AG10803 (cell line): Measurements from ENCODE around the gene AGAP1.
A peak's percentile ranks its signal among the peaks of the same experiment; 100 is the strongest.
"Not testable (repeated sequence)": the region's sequence is repeated elsewhere in the genome, so short reads cannot be mapped to it uniquely, and the experiment has no call there.

Experiments
- DNase-seq: peaks from one replicate; pipeline ENCODE4 v3.0.0; 2010; ENCODE audit warnings: low read depth
- H3K4me3 ChIP-seq: 2 replicates; pipeline ENCODE4 v1.5.1; 2011; ENCODE audit warnings: mild to moderate bottlenecking, low read length, control low read depth
- TF ChIP-seq, protein P1 (sequence below): conservative IDR thresholded peaks from 2 replicates; pipeline ENCODE4 v1.5.1; 2011; ENCODE audit warnings: mild to moderate bottlenecking, low read length, control low read depth, inconsistent platforms

Gene AGAP1

DNA sequence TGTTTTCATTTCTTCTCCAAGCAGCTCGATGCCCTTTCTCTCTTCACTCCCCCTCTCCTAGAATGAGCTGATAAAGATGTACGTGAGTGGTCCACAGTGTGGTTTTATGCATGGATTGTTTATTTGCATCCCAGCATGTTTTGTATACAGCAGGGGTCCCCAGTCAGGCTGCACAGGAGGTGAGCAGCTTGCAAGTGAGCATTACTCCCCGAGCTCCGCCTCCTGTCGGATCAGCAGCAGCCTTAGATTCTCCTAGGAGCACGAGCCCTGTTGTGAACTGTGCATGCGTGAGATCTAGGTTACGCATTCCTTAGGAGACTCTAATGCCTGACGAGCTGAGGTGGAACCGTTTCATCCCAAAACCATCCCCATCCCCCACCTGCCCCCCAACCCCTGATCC is 262.6 kb downstream of the AGAP1 start:
- H3K4me3 ChIP-seq = no peak overlapping the region
- TF ChIP-seq, protein P1, sequence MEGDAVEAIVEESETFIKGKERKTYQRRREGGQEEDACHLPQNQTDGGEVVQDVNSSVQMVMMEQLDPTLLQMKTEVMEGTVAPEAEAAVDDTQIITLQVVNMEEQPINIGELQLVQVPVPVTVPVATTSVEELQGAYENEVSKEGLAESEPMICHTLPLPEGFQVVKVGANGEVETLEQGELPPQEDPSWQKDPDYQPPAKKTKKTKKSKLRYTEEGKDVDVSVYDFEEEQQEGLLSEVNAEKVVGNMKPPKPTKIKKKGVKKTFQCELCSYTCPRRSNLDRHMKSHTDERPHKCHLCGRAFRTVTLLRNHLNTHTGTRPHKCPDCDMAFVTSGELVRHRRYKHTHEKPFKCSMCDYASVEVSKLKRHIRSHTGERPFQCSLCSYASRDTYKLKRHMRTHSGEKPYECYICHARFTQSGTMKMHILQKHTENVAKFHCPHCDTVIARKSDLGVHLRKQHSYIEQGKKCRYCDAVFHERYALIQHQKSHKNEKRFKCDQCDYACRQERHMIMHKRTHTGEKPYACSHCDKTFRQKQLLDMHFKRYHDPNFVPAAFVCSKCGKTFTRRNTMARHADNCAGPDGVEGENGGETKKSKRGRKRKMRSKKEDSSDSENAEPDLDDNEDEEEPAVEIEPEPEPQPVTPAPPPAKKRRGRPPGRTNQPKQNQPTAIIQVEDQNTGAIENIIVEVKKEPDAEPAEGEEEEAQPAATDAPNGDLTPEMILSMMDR = no peak
- no peak for DNase-seq

DNA sequence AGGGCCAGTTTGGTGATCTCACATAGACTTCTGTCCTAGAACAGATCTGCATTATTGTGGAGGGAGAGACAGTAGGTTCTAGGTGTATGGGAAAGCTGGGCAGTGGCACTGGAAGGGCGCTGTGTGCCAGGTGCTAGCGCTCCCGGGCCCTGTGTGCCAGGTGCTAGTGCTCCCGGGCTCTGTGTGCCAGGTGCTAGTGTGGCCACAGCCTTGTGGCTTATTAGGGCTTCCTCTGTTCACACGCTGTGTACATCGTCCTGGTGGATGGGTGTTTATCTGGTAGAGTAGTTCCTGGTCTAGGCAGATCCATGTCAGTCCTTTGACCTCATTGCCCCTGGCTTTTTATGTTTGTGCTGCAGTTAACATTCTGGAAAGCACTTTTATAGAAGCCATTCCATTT is 263.4 kb downstream of the AGAP1 start:
- no peak for DNase-seq
- TF ChIP-seq, protein P1 = no peak

DNA sequence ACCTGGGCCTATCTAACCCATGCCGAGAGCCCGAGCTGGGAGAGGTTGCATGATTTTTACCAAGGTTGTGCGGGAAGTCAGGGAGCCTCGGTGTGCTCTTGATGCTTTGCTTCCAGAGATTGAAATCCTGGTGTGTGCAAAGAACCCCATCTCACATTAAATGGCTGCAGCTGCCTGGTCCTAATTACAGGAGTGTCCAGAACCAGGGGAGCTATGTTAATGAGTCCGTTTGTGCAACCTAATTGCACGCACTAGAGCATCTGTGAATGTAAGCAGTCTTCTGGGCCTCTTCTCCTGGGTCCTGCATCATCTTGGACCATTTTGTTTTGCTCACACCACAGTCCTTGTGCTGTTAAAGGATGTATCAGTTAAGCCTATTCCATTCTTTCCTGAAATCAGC is 263.8 kb downstream of the AGAP1 start:
- TF ChIP-seq, protein P1 = no peak
- no peak for DNase-seq
- H3K4me3 ChIP-seq = no peak overlapping the region

More for the DNA sequence above, 263.4 kb downstream of the AGAP1 start:
- no peak overlapping the region for H3K4me3 ChIP-seq

DNA sequence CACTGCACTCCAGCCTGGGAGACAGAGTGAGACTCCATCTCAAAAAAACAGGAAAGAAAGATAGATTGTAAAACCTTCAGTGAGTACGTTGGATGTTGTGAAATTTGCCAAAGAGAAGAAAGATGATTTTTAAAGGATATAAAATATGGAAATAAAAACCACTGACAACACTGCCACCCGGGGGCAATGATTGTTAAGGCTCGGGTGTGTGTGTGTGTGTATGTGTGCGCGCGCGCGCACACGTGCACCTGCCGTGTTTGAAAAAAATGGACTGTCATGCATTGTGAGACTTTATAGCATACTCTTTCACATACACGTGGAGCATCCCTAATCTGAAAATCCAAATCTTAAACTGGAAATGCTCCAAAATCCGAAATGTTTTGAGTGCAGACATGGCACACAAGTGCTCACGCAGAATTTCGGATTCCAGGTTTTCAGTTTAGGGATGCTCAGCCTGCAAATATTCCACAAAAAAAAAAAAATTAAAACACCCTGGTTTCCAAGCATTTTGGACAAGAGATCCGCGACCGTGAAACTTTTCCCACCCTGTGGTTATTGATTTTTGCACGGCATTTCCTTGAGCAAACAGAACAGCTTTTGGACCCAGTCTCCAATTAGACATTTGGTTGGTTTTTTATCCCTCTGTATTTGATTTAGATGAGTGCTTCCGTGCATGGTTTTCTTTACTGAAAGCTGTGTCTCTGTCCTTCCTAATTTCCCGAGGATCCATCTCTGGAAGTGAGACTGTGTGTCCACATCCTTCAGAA is 269.2 kb downstream of the AGAP1 start:
- DNase-seq = no peak
- H3K4me3 ChIP-seq = no peak overlapping the region
- TF ChIP-seq, protein P1 = no peak

DNA sequence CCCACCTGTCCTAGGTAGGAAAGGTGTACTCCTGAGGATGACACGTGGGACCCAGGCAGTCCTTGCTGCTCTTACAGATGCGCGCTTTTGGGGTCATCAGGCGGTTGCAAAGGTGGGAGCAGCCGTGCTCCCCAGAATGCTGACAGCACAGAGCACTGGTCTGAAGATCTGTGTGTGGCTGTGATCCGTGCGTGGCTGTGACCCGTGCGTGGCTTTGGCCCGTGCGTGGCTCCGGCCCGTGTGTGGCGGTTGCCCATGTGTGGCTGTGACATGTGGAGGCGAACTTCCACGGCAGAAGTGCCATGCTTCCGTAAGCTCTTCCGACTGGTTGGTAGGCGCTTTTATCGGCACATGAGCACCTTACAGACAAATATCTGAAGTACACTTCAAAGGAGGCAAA is 270.0 kb downstream of the AGAP1 start:
- H3K4me3 ChIP-seq = no peak overlapping the region
- DNase-seq = no peak
- TF ChIP-seq, protein P1 = no peak

DNA sequence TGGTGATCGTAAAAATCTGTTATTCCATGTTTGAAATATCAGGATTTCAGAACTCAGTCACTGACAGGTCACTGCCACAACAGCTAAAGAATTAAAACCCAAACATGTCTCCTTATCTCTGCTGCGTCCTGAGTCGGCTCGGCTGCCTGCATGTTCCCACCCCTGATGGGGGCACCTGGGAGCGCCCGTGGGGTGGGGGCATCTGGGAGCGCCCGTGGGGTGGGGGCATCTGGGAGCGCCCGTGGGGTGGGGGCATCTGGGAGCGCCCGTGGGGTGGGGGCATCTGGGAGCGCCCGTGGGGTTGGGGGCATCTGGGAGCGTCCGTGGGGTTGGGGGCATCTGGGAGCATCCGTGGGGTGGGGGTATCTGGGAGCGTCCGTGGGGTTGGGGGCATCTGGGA is 270.6 kb downstream of the AGAP1 start:
- not testable (repeated sequence) for H3K4me3 ChIP-seq

DNA sequence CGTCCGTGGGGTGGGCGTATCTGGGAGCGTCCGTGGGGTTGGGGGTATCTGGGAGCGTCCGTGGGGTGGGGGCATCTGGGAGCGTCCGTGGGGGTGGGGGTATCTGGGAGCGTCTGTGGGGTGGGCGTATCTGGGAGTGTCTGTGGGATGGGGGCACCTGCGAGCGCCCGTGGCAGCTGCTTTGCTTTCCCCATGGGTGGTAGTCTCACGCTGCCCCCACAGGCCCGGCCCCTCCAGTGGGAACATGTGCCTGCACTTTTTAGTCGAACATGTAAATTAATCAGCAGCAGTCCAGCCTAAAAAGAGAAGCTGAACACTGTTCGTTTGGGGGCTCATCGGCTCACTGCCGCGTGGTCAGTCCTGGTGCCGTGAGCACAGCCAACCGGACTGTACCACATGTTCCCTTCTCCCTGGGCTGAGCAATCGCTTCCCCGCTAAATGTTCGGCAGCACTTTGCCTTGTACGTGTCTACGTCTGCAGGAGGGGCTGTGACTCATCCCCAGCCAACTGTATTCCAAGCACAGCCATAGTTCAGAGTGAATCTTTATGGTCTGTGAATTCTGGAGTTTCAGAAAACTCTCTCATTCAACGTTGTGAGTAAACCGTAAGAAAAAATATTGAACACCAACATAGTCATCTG is 271.5 kb downstream of the AGAP1 start:
- DNase-seq = peak; percentile 90
- H3K4me3 ChIP-seq = no peak overlapping the region
- TF ChIP-seq, protein P1 = no peak

More for the DNA sequence above, 270.6 kb downstream of the AGAP1 start:
- DNase-seq = not testable (repeated sequence)
